GM12878 (cell line): Measurements from ENCODE around the gene WWOX.

Experiments used
- CHD2 ChIP-seq: IDR thresholded peaks from 2 replicates; pipeline ENCODE4 v1.6.1; 2011; ENCODE audit warnings: low read depth, low read length, improper control_type of control experiment, borderline replicate concordance
- CTCF ChIP-seq, 3 experiments: IDR thresholded peaks in 2 of 3; conservative IDR thresholded peaks in 1 of 3; 2 replicates each; pipeline ENCODE4 v1.5.1; 2011; ENCODE audit warnings: low read depth in 3 of 3, low read length in 3 of 3, mild to moderate bottlenecking in 3 of 3, control low read depth in 2 of 3, moderate library complexity in 2 of 3, inconsistent platforms in 1 of 3, mixed read lengths in 1 of 3; ENCODE audit not compliant: control insufficient read depth in 2 of 3, insufficient read depth in 1 of 3; ENCODE audit errors: extremely low read depth in 1 of 3
- EP300 ChIP-seq, 2 experiments: fragments of 150-350 bp in 1 of 2; IDR thresholded peaks; 2 replicates each; pipeline ENCODE4 v1.6.1; 2011 to 2012; ENCODE audit warnings: low read depth in 2 of 2, low read length in 2 of 2, borderline replicate concordance in 1 of 2, improper control_type of control experiment in 1 of 2, inconsistent platforms in 1 of 2; ENCODE audit not compliant: control insufficient read depth in 1 of 2
- MXI1 ChIP-seq: fragments of 150-350 bp; IDR thresholded peaks from 2 replicates; pipeline ENCODE4 v1.6.1; 2011; ENCODE audit warnings: low read depth, mild to moderate bottlenecking, inconsistent platforms, low read length, improper control_type of control experiment
- PKNOX1 ChIP-seq: fragments of 450-650 bp; IDR thresholded peaks from 2 replicates; pipeline ENCODE4 v1.6.1; 2016; ENCODE audit warnings: mild to moderate bottlenecking
- RFX5 ChIP-seq: IDR thresholded peaks from 2 replicates; pipeline ENCODE4 v1.6.1; 2011; ENCODE audit warnings: low read depth, low read length, improper control_type of control experiment
- SMC3 ChIP-seq: IDR thresholded peaks from 2 replicates; pipeline ENCODE4 v1.6.1; 2011; ENCODE audit warnings: low read length, improper control_type of control experiment, borderline replicate concordance

GRCh38 chr16:78696797-78697196 lies 597.3 kb downstream of the WWOX start:
- no peak for TF ChIP-seq CHD2
- no peak for TF ChIP-seq EP300 (IDR thresholded peaks at IDR 0.05; ENCODE audit: borderline replicate concordance in 1 of 2, control insufficient read depth in 1 of 2, low read depth in 2 of 2, low read length in 2 of 2)
- TF ChIP-seq CTCF (IDR thresholded peaks at IDR 0.05 in 2 of 3, conservative IDR thresholded peaks at IDR 0.05 in 1 of 3; ENCODE audit: control insufficient read depth in 2 of 3, extremely low read depth in 1 of 3, insufficient read depth in 1 of 3, low read depth in 3 of 3, low read length in 3 of 3): no peak
- TF ChIP-seq MXI1: no peak
- TF ChIP-seq SMC3: no peak
- no peak for TF ChIP-seq PKNOX1
- no peak for TF ChIP-seq RFX5
